HG03159 (cell line): ENCODE measurements around the gene C9orf85.

ENCODE experiments used
- ATAC-seq: cut with Tn5 transposase; IDR thresholded peaks from one replicate; pipeline ENCODE4 v1.9.1; 2021; ENCODE audit warnings: mild to moderate bottlenecking, moderate library complexity; ENCODE audit not compliant: unreplicated experiment

Gene C9orf85

DNA sequence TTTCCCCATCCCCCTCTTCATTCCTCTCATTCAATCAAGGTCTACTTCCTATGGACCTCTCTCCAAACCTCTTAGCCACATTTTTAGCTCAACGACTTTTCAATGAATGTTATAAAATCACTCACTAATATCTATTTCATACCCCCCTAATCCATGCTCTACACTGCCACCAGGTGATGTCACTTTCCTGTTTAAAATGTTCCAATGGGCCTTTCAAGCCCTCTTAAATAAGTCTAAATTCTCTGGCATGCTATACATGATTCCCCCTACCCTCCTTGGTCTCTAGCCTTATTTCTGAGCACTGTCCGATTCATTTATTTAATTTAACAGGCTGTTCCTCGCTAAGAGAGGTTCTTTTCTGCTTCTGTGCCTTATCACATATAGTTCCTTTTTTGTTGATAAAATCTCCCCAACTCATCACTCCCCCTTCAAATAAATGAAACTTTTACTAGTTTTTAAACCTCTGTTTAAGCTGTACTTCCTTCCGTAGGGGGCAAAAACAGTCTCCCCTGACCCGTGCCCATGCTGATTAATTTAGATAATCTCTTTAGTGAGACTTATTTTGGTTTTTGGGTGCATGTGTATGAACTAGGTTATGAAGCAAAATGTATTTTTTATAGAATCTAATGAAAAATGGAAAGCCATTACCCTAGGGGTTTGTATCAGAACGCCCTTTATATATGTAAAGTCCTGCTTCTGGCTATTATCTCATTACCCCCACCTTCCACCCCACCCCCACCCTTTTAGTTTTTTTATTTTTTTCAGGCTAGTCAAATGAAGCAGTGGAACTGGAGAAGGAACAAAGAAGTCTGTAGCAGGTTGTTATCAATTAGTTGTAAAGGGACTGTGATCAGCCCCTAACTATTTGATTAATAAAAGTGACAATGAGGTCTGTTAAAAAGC is 9.5 kb upstream of the C9orf85 start:
- no peak for ATAC-seq

DNA sequence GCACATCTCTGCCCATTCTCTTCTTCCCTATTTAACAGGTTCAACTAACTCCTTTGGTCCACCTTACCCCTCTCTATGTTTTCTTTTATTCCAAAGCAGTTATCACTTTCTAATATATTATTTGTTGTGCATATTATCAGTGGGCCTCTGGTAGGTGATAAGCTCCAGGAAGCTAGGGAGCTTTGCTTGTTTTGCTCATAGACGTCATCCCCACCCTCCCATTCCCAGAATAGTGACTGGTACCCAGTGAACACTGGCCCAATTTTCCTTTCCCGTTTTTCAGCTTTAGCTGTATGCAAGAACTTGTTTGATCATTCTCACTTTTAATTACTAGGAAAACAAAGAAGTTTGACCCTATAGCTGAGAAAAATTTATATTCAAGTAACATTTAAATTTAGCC is 7.4 kb upstream of the C9orf85 start:
- no peak for ATAC-seq

DNA sequence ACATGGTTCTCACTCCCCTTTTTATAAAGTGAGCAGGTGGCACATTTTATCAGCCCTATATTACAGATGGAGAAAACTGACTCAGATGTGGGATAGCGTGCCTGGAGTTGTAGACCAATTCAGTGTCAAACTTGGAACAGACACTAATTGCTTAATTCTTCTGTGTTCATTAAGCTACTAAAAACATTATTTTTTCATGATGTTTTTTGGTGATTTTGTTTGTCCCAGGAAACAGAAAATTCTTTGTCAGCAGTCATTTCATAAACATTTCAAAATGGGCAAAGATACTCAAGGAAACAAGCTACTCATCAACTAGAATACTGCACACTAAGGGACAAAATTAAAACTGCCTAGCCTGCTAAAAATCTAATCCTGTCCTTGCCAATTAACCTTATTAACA is 2.6 kb upstream of the C9orf85 start:
- no peak for ATAC-seq

DNA sequence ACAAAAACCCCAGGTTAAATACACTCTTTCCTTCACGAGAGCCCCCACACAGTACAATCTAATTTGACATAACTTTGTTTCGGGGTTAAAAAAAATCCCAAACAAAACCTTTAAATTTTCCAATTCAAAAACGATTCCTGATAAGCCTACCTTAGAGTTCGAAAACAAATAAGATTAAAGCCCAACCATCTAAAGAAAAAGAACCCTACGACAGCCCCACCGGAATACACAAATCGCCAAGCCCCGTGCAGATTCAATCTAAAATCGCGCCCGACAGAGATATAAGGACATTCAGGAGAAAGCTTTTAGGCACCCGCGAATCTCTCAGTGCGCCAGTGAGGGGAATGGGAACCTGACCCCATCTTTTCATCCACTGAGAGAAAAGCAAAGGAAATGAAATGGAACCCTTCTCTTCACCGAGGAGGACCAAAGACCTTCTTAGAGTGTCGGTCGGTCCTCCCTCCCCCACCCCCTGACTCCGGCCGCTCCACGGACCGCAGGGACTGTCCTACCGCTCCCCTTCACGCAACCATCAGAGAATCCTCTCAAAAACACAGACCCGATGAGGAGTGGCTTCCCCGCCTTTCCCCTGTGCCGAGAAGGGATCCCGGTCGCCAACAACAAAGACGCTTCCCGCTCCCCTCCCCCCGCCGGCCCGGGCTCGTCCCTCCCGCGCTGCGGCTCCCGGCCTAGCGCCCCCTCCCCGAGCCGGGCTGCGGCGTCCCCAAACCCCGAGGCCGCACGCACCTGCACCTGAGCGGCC is 1.4 kb upstream of the C9orf85 start:
- ATAC-seq = no peak

DNA sequence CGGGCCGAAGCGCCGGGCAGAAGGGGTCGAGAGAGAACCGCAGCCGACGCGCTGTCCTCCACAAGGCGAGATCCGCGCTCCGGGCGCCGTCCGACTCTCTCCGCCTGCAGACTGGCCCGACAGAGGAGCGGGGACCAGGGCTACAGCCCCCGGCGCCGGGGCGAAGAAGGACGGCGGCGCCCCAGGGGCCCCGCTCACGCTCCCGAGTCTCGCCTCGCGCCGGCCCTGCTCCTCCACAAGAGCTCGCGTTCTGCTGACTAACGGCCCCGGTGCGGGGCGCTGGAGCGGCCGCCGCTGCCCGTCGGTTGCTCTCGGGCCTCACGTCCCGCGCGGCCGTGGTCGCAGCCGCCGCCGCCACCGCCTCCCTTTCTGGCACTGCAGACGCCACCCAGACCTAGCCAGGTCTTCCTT is 784 bp upstream of the C9orf85 start:
- peak; percentile 19 for ATAC-seq

DNA sequence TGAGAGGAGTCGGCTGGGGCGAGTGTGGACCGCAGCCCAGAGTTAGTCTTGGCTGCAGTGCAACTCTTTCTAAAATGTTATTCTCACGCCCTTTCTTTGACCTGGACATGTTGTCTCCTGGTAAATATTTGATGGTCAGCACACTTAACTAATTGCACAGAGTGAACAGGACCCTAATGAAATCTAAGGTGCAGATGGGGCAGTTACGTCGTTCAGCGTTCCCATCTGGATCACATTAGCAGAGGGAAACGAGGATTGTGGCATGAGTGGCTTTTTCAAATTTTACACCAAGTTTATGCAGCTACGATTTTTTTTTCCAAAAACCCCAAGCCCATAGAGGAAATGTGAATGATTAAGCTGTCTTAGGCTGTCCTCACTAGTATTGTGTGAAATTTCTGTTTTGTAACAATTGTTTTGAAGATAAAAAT is 483 bp downstream of the C9orf85 start:
- no peak for ATAC-seq

DNA sequence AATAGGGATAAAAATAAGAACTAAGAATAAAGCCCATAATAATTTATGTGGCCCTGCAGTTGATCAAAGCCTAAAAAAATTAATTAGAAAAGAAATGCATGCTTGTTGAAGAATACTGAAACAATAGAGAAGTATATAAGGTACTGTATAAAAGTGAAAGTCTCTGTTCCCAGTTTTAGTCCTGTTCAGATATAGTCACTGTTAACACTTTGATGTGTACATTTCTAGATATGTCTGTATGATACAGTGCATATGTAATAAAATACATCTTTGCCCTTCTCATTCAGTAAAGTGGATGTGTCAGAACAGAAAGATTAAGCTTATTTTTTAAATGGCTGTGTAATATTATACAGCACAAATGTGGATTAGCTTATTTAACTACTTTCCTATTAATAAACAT is 4.1 kb downstream of the C9orf85 start:
- no peak for ATAC-seq

DNA sequence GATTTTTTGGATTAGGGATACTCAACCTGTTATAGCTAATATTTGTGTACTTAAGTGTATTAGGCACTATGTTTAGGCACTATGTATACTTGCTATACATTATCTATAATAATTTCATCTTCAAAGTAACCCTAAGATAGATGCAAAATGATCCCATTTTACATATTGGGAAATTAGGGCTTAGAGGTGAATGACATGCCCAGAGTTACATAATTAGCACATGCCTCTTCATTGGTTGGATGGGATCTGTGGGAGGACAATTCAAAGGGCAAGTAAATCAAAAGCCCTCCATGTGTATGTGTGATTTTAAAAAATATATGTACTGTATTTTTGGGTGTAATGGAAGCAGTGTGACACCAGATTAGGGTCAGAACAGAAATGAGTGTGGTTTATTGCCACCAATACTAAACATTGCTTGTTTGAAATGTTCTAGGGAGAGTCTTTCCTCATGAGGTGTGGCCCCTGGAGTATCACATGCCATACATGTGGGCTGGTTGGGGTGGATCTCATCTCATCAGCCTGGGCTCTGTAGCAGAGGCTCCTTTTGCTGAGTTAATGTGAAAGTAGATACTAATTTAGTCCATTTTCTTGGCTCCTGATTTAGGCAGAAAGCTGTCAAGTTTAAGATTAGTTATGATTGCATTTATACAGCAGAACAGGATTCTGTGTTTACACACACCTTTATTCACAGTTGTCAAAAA is 5.5 kb downstream of the C9orf85 start:
- peak; percentile 77 for ATAC-seq

DNA sequence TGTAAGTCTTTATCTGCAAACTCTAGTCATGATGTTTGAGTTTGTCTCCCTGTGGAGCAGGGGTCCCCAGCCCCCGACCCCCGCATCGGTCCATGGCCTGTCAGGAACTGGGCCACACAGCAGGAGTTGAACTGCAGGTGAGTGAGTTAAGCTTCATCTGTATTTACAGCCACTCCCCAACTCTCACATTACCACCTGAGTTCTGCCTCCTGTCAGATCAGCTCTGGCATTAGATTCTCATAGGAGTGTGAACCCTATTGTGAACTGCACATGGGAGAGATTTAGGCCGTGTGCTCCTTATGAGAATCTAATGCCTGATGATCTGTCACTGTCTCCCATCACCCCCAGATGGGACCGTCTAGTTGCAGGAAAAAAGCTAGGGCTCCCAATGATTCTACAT is 7.0 kb downstream of the C9orf85 start:
- no peak for ATAC-seq

DNA sequence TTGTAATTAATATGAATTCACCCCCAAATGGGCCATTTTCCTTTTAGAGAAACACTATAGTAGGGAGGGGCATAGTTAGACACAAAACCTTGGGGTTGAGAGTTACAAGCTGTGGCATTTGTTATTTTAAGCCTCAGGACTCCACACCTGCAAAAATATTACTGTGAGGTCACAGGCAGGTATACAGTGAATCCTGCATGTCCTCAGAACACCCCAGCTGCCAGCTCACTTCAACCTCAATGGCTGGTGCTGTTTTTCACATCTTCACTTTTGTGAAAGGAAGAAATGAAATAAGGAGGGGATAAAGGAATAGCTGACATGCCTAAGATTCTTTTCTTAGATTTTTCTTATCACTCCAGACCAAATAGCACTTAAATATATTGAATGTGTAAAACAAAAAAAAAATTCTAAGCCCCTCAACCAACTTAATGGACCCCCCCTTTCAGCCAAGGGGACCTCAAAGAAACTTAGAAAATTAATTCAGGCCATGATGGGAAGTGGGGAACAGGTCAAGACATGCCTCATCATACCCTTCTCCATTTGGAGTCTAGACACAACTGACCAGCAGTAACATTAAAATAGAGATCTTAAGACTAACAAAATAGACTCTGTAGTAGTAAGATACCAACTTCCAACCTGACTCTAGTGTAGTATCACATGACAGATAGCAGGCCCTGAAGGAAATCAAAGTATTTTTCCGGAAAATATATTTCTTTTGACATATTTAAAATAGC is 9.2 kb downstream of the C9orf85 start:
- ATAC-seq = no peak

DNA sequence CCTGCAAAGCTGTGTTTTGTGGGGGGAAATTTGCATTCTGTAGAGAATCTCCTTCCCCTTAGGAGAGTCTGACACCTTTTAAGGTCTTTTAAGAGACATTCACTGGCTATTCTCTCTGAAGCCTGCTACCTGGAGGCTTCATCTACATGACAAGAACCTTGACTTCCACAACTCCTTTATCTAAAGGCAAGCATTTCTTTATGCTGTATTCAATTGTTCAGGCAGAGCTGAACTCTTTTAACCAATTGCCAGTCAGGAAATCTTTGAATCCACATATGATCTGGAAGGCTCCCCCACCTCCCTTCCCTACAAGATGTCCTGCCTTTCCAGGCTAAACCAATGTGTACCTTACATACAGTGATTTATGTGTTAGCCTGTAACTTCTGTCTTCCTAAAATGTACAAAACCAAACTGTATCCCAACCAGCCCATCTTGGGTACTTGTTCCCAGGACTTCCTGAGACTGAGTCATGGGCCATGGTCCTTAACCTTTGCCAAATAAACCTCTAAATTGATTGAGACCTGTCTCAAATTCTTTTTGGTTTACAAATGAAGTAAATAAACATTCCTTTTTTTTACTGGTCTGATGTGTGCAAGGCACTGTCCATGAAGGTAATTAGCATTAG is 9.9 kb downstream of the C9orf85 start:
- no peak for ATAC-seq

DNA sequence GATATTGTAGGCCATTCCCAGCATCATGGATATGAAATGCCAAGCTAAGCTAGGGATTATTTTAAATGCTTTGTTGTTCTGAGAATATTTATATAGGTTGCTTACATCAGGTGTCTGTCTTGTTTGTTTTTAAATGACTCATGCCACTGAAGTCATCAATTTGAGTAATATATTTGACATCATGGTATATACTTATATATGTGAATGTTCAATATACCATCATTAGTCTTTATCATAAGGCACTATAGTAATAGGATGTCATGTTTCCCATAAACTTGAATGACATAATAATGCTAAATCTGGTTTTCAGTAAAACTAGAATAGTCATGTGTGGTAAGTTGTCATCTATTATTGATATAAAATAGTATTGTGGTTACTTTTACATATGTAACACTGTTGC is 13.1 kb downstream of the C9orf85 start:
- ATAC-seq = no peak

DNA sequence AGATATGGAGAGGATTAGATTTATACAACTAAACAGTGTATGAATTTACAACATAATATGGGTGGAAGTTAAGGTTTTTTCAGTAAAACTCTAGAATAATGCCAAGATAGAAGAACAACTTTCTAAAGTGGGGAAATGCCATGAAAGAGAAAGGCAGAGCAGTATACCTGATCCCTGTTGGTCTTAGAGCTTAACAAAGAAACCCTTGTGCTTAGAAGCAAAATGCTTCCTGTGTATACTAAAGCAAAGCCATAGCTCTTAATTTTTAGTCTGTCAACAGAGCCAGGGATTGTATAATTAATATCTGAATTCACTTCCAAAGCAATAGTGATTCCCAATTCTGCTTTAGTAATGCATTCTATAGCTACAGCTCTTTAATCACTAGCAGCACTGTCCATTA is 14.4 kb downstream of the C9orf85 start:
- no peak for ATAC-seq

DNA sequence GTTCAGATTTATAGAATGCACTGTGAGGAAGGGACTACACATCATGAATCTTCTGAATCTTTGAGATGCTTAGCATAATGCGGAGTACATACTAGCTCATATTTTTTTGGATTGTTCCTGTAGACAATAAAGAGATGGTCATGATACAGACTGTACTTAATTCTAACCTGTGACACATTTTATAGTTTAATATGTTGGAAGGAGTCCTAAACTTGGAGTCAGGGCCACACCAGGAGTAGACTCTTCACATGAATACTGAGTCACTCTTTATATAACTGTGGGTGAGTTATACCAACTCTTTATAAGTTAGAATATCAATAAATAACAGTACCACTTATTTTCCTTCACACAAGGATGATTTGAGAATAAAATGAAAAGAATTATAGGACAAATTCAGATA is 16.9 kb downstream of the C9orf85 start:
- no peak for ATAC-seq

DNA sequence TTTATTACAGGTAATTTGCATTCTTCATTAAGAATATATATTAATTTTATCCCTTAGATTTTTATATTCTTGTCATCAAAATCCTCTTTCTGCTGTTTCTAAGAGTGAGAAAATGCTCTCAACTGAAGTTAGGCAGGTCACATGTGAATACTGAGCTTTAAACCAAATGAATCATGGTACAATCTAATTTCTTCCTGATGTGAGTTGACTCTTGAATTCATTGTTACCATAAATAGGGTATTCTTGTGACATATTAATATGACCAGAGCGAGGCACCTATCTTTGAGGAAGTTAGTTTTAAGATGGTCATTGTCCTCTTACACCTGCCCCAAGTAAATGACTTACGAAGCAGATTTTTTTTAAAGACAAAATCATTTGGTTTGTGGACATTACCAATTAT is 17.4 kb downstream of the C9orf85 start:
- no peak for ATAC-seq

DNA sequence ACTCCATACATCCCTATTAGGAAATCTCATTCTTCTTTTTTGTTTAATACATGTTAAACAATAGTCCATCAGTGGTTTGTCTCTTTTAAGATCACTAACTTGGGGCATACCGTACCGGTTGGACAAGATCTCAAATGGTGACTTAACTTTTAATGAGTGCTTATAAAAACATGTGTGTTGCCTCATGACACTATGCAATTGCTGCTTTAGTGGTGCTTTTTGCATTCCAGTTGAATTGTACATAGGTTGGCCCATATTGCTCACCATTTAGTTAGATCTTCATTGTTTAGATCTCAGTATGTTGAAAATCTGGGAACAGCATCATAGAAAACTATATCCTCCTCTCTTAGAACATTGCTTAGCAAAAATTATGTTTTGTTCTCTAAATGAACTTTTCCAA is 17.8 kb downstream of the C9orf85 start:
- ATAC-seq = no peak

DNA sequence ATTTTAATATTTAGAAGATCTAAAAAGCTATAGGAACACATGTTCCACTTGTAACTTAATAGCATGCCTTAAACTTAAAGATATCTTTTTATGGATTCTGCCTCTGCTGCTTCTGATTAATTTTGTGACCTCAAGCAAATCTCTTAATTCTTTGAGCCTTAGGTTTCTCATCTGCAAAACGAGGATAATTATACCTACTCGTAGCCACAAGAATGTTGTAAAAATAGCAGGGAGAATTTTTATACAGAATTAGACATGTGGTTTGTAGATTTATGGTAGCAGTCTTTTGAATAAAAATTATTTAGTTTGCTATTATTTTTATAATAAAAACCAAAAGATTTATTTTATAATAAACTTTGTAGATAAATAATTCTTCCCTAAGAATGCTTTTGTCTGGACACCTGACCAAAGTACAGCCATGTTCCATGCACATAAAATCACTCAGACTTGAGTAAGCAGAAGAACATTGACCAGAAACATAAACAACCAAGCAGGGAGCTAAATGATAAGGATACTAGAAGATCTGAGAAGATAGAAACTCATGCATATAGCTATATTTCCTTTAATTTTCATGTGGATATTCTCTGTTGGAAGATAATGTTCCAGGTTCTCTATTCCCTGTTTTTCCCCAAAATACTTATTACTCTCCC is 18.5 kb downstream of the C9orf85 start:
- no peak for ATAC-seq

DNA sequence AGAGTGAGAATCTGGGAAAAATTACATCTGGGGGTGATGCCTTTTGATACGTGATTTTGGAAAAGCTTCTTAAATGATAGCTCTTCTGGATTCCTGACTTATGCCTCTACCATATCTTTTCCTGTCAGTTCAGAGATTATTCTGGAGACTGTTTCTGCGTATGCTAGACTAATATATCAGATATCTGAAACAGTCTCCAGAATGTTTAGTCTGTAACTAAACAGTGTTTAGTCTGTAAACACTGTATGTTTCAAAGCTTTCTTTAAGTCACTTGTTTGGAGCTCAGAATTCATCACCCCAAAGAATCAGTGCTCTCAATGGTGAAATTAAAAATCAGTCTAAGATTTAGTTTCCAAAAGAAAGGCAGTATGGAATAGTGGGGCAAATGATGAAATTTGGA is 19.7 kb downstream of the C9orf85 start:
- no peak for ATAC-seq

DNA sequence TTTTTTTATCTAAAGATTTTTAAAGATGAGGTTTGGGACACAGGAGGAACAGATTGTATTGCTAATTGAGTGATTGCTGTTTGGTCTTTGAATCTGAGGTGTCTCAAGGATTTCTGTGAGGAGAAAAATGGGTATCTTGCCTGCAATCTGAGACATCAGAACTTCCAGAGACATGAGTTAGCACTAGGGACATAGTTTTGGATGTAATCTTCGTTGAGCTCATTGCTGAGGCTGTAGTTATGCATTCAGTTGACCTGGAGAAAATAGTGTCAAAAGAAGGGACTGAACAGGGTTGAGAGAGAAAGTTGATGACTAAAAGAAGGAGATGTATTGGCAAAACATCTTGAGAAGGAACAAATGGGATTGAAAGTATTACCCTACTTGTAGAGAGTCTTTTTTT is 24.6 kb downstream of the C9orf85 start:
- ATAC-seq = no peak

DNA sequence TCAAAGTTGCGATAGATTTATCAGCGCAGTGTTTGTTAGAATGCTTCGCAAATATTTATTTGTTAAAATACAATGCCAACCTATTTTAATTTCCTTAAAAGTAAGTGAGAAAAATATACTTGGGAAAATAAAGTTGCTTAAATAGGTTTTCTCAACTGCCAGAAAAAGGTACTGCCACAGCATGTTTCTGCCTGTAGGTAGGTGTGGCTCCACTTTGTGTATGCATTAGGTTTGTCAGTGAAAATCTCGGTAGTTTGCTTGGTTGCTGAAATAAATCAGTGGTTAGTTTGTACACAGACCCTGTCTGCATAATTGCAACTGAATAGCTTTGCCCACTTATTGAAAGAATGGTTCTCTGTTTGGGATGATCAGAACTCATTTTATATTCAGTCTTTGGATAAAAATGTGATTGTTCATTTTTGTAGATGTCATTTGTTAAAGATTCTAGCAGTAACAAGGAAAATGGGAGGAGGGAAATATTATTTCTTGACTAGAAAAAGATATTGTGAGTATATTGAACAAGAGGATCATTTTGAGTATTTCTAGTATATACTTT is 25.7 kb downstream of the C9orf85 start:
- no peak for ATAC-seq
